Psoas muscle (tissue), 8 donors: ENCODE data around the gene CEP350. TPM values are rescaled to one million over a fixed set of nuclear protein-coding genes. Genes with fewer than 3 reads are reported as not detected.

Source experiments
- ATAC-seq, 4 donors: fragments of 200-7000 bp; cut with Tn5 transposase; one replicate each; pipeline ENCODE4 v1.9.1; 2020; ENCODE audit warnings: moderate library complexity in 3 of 4, mild to moderate bottlenecking in 2 of 4
- DNase-seq, 2 donors: peaks; one replicate each; pipeline ENCODE4 v3.0.0-alpha.2; 2020
- H3K27ac ChIP-seq: fragments of 200-600 bp; one replicate; pipeline ENCODE4 v1.8.0; 2022
- H3K27me3 ChIP-seq, 3 donors: fragments of 200-600 bp in 1 of 3; one replicate each; pipeline versions ENCODE4 v1.6.1 to v1.8.0; 2013 to 2022; ENCODE audit warnings: low read length in 2 of 3, mild to moderate bottlenecking in 2 of 3, moderate library complexity in 1 of 3; ENCODE audit not compliant: insufficient read depth in 3 of 3
- H3K36me3 ChIP-seq, 2 donors: fragments of 200-600 bp in 1 of 2; one replicate each; pipeline versions ENCODE4 v1.6.1 to v1.8.0; 2013 to 2022; ENCODE audit warnings: low read depth in 1 of 2, mild to moderate bottlenecking in 1 of 2, moderate library complexity in 1 of 2; ENCODE audit not compliant: insufficient read depth in 1 of 2
- H3K4me1 ChIP-seq: fragments of 200-600 bp; one replicate; pipeline ENCODE4 v1.8.0; 2022
- H3K4me3 ChIP-seq: fragments of 200-600 bp; one replicate; pipeline ENCODE4 v1.8.0; 2022; ENCODE audit warnings: mild to moderate bottlenecking
- H3K9me3 ChIP-seq: fragments of 200-600 bp; one replicate; pipeline ENCODE4 v1.8.0; 2022
- WGBS, 3 donors: extraction: QIAGEN DNeasy Blood & Tissue Kit; methylation state at CpG; one replicate each; pipeline versions ENCODE4 v1.1.6 to v1.1.7; 2013; 5-methylcytosine and 5-hydroxymethylcytosine counted together
- intact Hi-C, 2 donors: fragments of 100-400 bp; cut with DNase I; formaldehyde crosslinking; loops; one replicate each; pipeline versions ENCODE4 v1.11.0 to v1.14.2; 2022
- polyA plus RNA-seq, 3 donors: library from polyadenylated mRNA; stranded (reverse); fragments of 200-250 nt; gene quantifications; one replicate each; pipeline ENCODE4 v1.2.3, GENCODE V29; 2013
- total RNA-seq, 4 donors: library from RNA; stranded (reverse); fragmentation: NEBNext Ultra II Directional in 2 of 4; extraction: Animal tissue kit (Norgen Biotek cat#: 25700) in 2 of 4; gene quantifications; one replicate each; pipeline versions ENCODE4 v1.2.1 to v1.2.4, GENCODE V29; 2021 to 2023
- TF ChIP-seq, protein P1 (sequence below): fragments of 200-600 bp; IDR thresholded peaks from one replicate; pipeline ENCODE4 v1.8.0; 2022; ENCODE audit warnings: antibody characterized with exemption
- donor health status: healthy with polysubstance abuse.
- donor health status: DM: no; HTN: no; CAD: no; lungs with moderate emphysema.
- donor health status: Bipolar disorder and iron deficiency.
- donor health status: healthy.
- donor health status: DM: yes; HTN: yes; CAD: no.
- donor health status: DM: no; HTN: no; CAD: no.
- donor health status: DM: no; HTN: no; CAD: no.
- donor health status: DM: yes; HTN: yes; CAD: no.

Gene CEP350
- total and polyA plus RNA-seq, 7 donors = 5.1 to 65.3 (median 52.8) TPM

DNA sequence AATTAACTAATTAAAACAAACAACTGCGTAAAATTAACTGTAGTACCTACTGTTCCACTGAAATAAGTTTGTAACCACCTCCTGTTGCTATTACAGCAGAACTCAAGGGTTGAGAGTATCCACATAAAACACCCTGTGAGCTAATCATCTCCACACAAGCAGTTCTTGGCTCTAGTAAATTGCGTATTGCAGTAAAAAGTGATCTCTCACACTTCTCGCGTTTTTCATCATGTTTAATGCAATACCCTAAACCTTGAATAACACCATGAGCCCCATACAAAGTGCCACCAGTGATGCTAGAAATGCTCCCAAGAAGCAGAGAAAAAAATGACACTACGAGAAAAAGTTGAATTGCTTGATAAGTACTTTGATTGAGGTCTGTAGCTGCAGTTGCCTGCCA, 29.3 kb upstream of the CEP350 start:
- Histone ChIP-seq H3K9me3 (no peaks in the 10 kb centered on the region), H3K27ac (no peak overlapping the region), H3K4me1 (peaks cover 7% of the 10 kb centered on the region), H3K4me3 (no peak overlapping the region), H3K36me3 (peaks cover 4 to 19% of the 10 kb centered on the region in 2 donors), H3K27me3 (no peaks in the 10 kb centered on the region)
- DNase-seq = no peak
- ATAC-seq = no peak
- TF ChIP-seq, protein P1, sequence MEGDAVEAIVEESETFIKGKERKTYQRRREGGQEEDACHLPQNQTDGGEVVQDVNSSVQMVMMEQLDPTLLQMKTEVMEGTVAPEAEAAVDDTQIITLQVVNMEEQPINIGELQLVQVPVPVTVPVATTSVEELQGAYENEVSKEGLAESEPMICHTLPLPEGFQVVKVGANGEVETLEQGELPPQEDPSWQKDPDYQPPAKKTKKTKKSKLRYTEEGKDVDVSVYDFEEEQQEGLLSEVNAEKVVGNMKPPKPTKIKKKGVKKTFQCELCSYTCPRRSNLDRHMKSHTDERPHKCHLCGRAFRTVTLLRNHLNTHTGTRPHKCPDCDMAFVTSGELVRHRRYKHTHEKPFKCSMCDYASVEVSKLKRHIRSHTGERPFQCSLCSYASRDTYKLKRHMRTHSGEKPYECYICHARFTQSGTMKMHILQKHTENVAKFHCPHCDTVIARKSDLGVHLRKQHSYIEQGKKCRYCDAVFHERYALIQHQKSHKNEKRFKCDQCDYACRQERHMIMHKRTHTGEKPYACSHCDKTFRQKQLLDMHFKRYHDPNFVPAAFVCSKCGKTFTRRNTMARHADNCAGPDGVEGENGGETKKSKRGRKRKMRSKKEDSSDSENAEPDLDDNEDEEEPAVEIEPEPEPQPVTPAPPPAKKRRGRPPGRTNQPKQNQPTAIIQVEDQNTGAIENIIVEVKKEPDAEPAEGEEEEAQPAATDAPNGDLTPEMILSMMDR = no peak
- intact Hi-C loops = no loop called here
- 85 to 87% (median 87%) methylated on average over 5 of the region's 5 CpGs for WGBS, 3 donors

DNA sequence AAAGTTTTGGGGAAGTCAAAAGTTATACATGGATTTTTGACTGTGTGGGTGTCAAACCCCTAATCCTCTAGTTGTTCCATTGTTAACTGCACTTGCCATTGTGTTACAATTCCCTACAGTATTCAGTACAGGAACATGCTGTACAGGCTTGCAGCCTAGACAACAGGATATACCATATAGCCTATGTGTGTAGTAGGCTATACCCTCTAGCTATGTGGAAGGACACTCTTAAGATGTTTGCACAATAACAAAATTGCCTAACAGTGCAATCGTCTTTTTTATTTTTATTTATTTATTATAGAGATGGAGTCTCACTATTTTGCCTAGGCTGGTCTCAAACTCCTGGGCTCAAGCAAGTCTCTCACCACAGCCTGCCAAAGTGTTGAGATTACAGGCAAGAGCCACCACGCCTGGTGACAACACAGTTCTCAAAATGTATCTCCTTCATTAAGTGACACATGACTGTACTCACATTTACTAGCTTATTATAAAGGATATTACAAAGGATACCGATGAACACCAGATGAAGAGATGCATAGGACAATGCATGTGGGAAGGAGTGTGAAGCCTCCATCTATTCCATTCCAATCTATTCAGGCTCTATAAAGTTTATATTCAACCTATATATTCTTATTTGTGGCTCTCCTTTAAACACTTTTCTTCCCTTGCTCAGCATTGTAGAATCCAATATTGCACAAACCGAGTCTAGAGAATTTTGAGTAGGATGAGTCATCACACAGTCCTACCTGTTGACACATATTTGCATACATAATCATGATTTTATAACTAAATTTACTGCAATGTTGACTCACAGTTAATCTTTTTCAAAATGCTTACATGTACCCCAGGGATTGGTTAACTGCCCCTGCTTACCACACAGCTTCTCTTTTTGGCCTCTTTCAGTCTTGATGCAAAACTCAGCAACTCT, 28.4 kb upstream of the CEP350 start:
- ATAC-seq (peak in 1 of 4 donors; percentile 23), DNase-seq (no peak)
- H3K27me3 ChIP-seq = no peaks in the 10 kb centered on the region
- no peak overlapping the region for H3K27ac ChIP-seq
- H3K9me3 ChIP-seq = no peaks in the 10 kb centered on the region
- peaks cover 4 to 11% of the 10 kb centered on the region in 2 donors for H3K36me3 ChIP-seq
- H3K4me3 ChIP-seq = no peak overlapping the region
- 85 to 90% (median 86%) methylated on average over 4 of the region's 4 CpGs for WGBS, 3 donors
- H3K4me1 ChIP-seq = peaks cover 7% of the 10 kb centered on the region
- intact Hi-C loops = no loop called here
- TF ChIP-seq, protein P1 = no peak

DNA sequence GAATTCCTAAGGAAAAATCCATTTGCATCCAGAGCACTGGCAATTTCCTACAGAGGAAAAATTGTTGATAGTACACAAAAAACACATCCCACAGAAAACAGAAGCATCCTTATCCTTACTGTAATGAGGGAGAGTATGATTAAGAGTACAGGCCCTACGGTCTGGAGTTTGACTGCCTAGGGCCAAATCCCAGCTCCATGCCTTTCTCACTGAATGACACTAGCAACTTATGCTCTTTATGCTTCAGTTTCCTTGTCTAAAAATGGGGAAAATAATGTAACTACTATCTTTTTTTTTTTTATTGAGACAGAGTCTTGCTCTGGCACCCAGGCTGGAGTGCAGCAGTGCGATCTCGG, 27.8 kb upstream of the CEP350 start:
- Histone ChIP-seq H3K9me3 (no peaks in the 10 kb centered on the region), H3K27ac (no peak overlapping the region), H3K36me3 (peaks cover 0 to 7% of the 10 kb centered on the region in 2 donors), H3K4me1 (peaks cover 7% of the 10 kb centered on the region), H3K27me3 (no peaks in the 10 kb centered on the region), H3K4me3 (no peak overlapping the region)
- intact Hi-C loops = no loop called here
- TF ChIP-seq, protein P1 = no peak
- no peak for DNase-seq
- ATAC-seq = no peak
- 94 to 99% (median 94%) methylated on average over 3 of the region's 3 CpGs for WGBS, 3 donors

DNA sequence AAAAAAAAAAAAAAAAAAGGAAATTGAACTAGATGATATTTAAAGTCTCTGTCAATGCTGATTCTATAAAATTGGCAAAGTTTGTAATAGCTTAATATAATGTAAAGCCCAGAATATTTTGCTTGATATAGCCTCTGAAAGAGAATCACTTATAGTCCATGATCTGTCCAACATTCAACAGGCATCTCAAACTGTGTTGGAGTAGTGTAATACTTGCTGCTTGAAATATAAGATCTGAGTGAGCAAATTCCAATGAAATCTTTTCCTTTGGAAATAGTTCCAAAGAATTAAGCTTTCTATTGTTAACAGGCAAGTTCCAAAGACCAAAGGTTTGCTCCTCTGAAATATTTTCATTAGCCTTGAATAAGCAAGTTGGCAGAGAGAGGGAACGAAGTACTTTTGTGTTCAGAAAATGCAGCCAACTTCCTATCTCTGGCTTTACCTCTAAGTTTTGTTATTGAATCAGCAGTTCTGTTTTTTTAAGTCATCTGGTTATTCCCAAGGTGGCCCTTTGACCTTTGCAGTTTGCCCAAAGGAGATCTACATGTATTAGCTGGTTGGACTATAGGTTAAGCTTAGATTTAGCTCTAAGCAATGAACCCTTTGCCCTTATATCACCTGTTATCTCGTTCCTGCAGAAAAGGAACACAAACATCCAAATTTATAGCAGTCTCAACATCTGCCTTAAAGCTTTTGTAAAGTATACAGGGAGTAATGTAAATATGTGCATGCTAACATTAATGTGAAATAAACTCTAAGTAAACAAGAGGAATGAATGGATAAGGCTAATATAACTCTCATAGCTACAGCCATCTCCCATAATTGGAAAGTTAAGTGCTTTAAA, 24.4 kb upstream of the CEP350 start:
- TF ChIP-seq, protein P1 = no peak
- Histone ChIP-seq H3K27me3 (no peaks in the 10 kb centered on the region), H3K4me3 (no peak overlapping the region), H3K27ac (no peak overlapping the region), H3K36me3 (no peaks in the 10 kb centered on the region), H3K4me1 (no peaks in the 10 kb centered on the region), H3K9me3 (no peaks in the 10 kb centered on the region)
- ATAC-seq (no peak), DNase-seq (no peak)
- intact Hi-C loops = no loop called here
- WGBS, 3 donors = 49 to 56% (median 54%) methylated on average over 2 of the region's 2 CpGs
